ENCODE measurements around the gene CAMK2N2.
"Not testable (repeated sequence)": the region's sequence is repeated elsewhere in the genome, so short reads cannot be mapped to it uniquely, and the experiment has no call there.

Gene CAMK2N2

GRCh38 chr3:184272269-184272668 is 10.9 kb upstream of the CAMK2N2 start:
- DNase-seq, result no peak

GRCh38 chr3:184267249-184267648 is 5.9 kb upstream of the CAMK2N2 start:
- not testable (repeated sequence) for DNase-seq

GRCh38 chr3:184262764-184263179 is 1.4 kb upstream of the CAMK2N2 start:
- DNase-seq, result no peak

GRCh38 chr3:184261854-184262763 is 756 bp upstream of the CAMK2N2 start:
- peak; percentile 81 for DNase-seq

GRCh38 chr3:184260724-184261269 is 556 bp downstream of the CAMK2N2 start:
- peak; percentile 40 for DNase-seq

- DNase-seq, result peak; percentile 45
Observed at GRCh38 chr3:184259878-184260723, 1.3 kb downstream of the CAMK2N2 start.

GRCh38 chr3:184259396-184259877 is 1.9 kb downstream of the CAMK2N2 start:
- DNase-seq, result no peak

GRCh38 chr3:184258926-184259325 is 2.4 kb downstream of the CAMK2N2 start:
- no peak for DNase-seq

- no peak for DNase-seq
Observed at GRCh38 chr3:184257083-184257915, 4.1 kb downstream of the CAMK2N2 start.

GRCh38 chr3:184255291-184256039 is 5.9 kb downstream of the CAMK2N2 start:
- DNase-seq, result no peak

GRCh38 chr3:184250167-184250828 is 11.1 kb downstream of the CAMK2N2 start:
- DNase-seq, result peak; percentile 96

- DNase-seq, result peak; percentile 100
Observed at GRCh38 chr3:184249412-184250166, 11.8 kb downstream of the CAMK2N2 start, which contains the start of gene EEF1AKMT4. TSS of gene EEF1AKMT4 (plus strand) at chr3:184249672. CDS start at chr3:184249695, 23 bp downstream.

GRCh38 chr3:184248454-184249411 is 12.6 kb downstream of the CAMK2N2 start, which contains the start of gene ALG3:
TSS of gene ALG3 (minus strand) at chr3:184248962. CDS start at chr3:184248940, 22 bp downstream.
- DNase-seq, result peak; percentile 78

GRCh38 chr3:184242297-184242685 is 19.1 kb downstream of the CAMK2N2 start:
- DNase-seq, result no peak

- DNase-seq, result peak; percentile 32
Observed at GRCh38 chr3:184241447-184242296, 19.7 kb downstream of the CAMK2N2 start.

GRCh38 chr3:184241141-184241446 is 20.3 kb downstream of the CAMK2N2 start:
- no peak for DNase-seq

- no peak for DNase-seq
Observed at GRCh38 chr3:184240384-184241140, 20.8 kb downstream of the CAMK2N2 start.
